Osteoblast (primary cell): ENCODE data around the gene APLP1. TPM values are rescaled to one million over a fixed set of nuclear protein-coding genes. Genes with fewer than 3 reads are reported as not detected.

Experiments
- DNase-seq: peaks from one replicate; pipeline ENCODE4 v3.0.0; 2011; ENCODE audit warnings: low spot score, mixed read lengths; ENCODE audit not compliant: insufficient read length; ENCODE audit errors: missing footprints
- H2AFZ ChIP-seq: 2 replicates; pipeline ENCODE4 v1.6.0; 2011; ENCODE audit warnings: mild to moderate bottlenecking, low read length
- H3K27ac ChIP-seq: 2 replicates; pipeline ENCODE4 v1.5.1; 2011; ENCODE audit warnings: mild to moderate bottlenecking, low read depth, low read length, moderate library complexity
- H3K27me3 ChIP-seq: 2 replicates; pipeline ENCODE4 v1.6.0; 2012; ENCODE audit warnings: mild to moderate bottlenecking, control low read depth, inconsistent platforms, low read length, moderate library complexity; ENCODE audit not compliant: insufficient read depth
- H3K36me3 ChIP-seq: 2 replicates; pipeline ENCODE4 v1.5.1; 2011; ENCODE audit warnings: mild to moderate bottlenecking, low read length, control low read depth, moderate library complexity; ENCODE audit not compliant: insufficient read depth
- H3K4me1 ChIP-seq: 2 replicates; pipeline ENCODE4 v1.5.1; 2011; ENCODE audit warnings: mild to moderate bottlenecking, low read length, control low read depth, moderate library complexity; ENCODE audit not compliant: insufficient read depth
- H3K4me2 ChIP-seq: 2 replicates; pipeline ENCODE4 v1.6.0; 2011; ENCODE audit warnings: mild to moderate bottlenecking, low read length; ENCODE audit not compliant: insufficient read depth
- H3K4me3 ChIP-seq: fragments of 200-600 bp; sonication (generic); 3 replicates; pipeline ENCODE4 v1.5.1; 2012; ENCODE audit warnings: mild to moderate bottlenecking, low read length, inconsistent platforms; ENCODE audit not compliant: insufficient read depth
- H3K79me2 ChIP-seq: 2 replicates; pipeline ENCODE4 v1.6.0; 2012; ENCODE audit warnings: mild to moderate bottlenecking, low read length, control low read depth, inconsistent platforms; ENCODE audit not compliant: insufficient read depth
- H3K9me3 ChIP-seq: 2 replicates; pipeline ENCODE4 v1.5.1; 2011; ENCODE audit warnings: low read depth, low read length, control low read depth
- H4K20me1 ChIP-seq: 2 replicates; pipeline ENCODE4 v1.6.0; 2012; ENCODE audit warnings: mild to moderate bottlenecking, low read length, control low read depth; ENCODE audit not compliant: insufficient read depth
- CTCF ChIP-seq: IDR thresholded peaks from 2 replicates; pipeline ENCODE4 v1.5.1; 2011; ENCODE audit warnings: mild to moderate bottlenecking, low read depth, low read length, moderate library complexity; ENCODE audit errors: extremely low read depth
- total RNA-seq: library from RNA; depleted of rRNA; stranded (reverse); fragments of >200 nt; gene quantifications from 2 replicates; pipeline ENCODE4 v1.2.3, GENCODE V29; 2012

APLP1 gene
- total RNA-seq, 1 donor = 3.6 TPM

GRCh38 chr19:35901055-35901644 is 32.8 kb downstream of the APLP1 start:
- H3K27me3 ChIP-seq = no peaks in the 10 kb centered on the region
- peak; percentile 94 for DNase-seq

GRCh38 chr19:35901854-35902661 is 33.7 kb downstream of the APLP1 start, which contains the start of gene HCST:
HCST (plus strand) TSS chr19:35902529; CDS start chr19:35902594, 65 bp downstream.
- peaks cover 18% of the 10 kb centered on the region for H3K79me2 ChIP-seq
- H3K9me3 ChIP-seq = no peaks in the 10 kb centered on the region
- H3K4me3 ChIP-seq = peak within 1 kb of the TSS; percentile 55
- H3K4me2 ChIP-seq = peak within 1 kb of the TSS; percentile 97
- H4K20me1 ChIP-seq = no peaks in the 10 kb centered on the region
- peak within 1 kb of the TSS; percentile 72 for H3K27ac ChIP-seq
- H3K27me3 ChIP-seq = no peaks in the 10 kb centered on the region
- H3K36me3 ChIP-seq = no peaks in the 10 kb centered on the region
- peak; percentile 88 for DNase-seq
- H2AFZ ChIP-seq = peak within 1 kb of the TSS; percentile 89
- TF ChIP-seq CTCF = no peak
- peaks cover 23% of the 10 kb centered on the region for H3K4me1 ChIP-seq

More at GRCh38 chr19:35901055-35901644, 32.8 kb downstream of the APLP1 start:
- TF ChIP-seq CTCF = no peak
- Histone ChIP-seq H3K4me1 (peaks cover 23% of the 10 kb centered on the region), H3K79me2 (peaks cover 21% of the 10 kb centered on the region), H3K9me3 (no peaks in the 10 kb centered on the region), H3K36me3 (peaks cover 5% of the 10 kb centered on the region), H2AFZ (no peak overlapping the region), H3K4me2 (peak overlapping the region; percentile 97), H4K20me1 (no peaks in the 10 kb centered on the region), H3K4me3 (peak overlapping the region; percentile 86), H3K27ac (peak overlapping the region; percentile 72)

- H3K27ac ChIP-seq = no peak overlapping the region
- peak overlapping the region; percentile 75 for H3K4me2 ChIP-seq
- H4K20me1 ChIP-seq = no peaks in the 10 kb centered on the region
- no peak for DNase-seq
- TF ChIP-seq CTCF = no peak
- H3K4me3 ChIP-seq = peak overlapping the region; percentile 55
- H3K9me3 ChIP-seq = no peaks in the 10 kb centered on the region
- no peaks in the 10 kb centered on the region for H3K27me3 ChIP-seq
- H3K79me2 ChIP-seq = peaks cover 13% of the 10 kb centered on the region
- no peaks in the 10 kb centered on the region for H3K36me3 ChIP-seq
- H3K4me1 ChIP-seq = peaks cover 23% of the 10 kb centered on the region
- peak overlapping the region; percentile 89 for H2AFZ ChIP-seq
These were observed 34.6 kb downstream of the APLP1 start for GRCh38 chr19:35902870-35903475.
